H9 (cell line): Measurements from ENCODE around the gene COL27A1. TPM values are rescaled to one million over a fixed set of nuclear protein-coding genes. Genes with fewer than 3 reads are reported as not detected.

ENCODE experiments used
- DNase-seq: peaks from one replicate; pipeline ENCODE4 v3.0.0-alpha.2; 2017
- H2AFZ ChIP-seq: one replicate; pipeline ENCODE4 v1.6.1; 2013; ENCODE audit warnings: mild to moderate bottlenecking, low read length, control low read depth, moderate library complexity
- H2AK5ac ChIP-seq: 2 replicates; pipeline ENCODE4 v1.6.1; 2013; ENCODE audit warnings: low read length, control low read depth, mixed read lengths; ENCODE audit not compliant: insufficient read length
- H2BK120ac ChIP-seq: one replicate; pipeline ENCODE4 v1.6.1; 2013; ENCODE audit warnings: low read depth, mild to moderate bottlenecking, low read length, control low read depth, inconsistent platforms; ENCODE audit not compliant: poor library complexity, severe bottlenecking
- H2BK12ac ChIP-seq: 2 replicates; pipeline ENCODE4 v1.6.1; 2013; ENCODE audit warnings: low read length, control low read depth, mixed read lengths, low read depth; ENCODE audit not compliant: insufficient read length
- H2BK15ac ChIP-seq: 2 replicates; pipeline ENCODE4 v1.6.1; 2013; ENCODE audit warnings: low read depth, low read length, control low read depth
- H2BK20ac ChIP-seq: one replicate; pipeline ENCODE4 v1.6.1; 2013; ENCODE audit warnings: low read depth, mild to moderate bottlenecking, low read length, control low read depth, inconsistent platforms; ENCODE audit not compliant: poor library complexity, severe bottlenecking
- H2BK5ac ChIP-seq: 2 replicates; pipeline ENCODE4 v1.6.1; 2013; ENCODE audit warnings: low read length, control low read depth, mixed read lengths; ENCODE audit not compliant: insufficient read length
- H3K14ac ChIP-seq: 2 replicates; pipeline ENCODE4 v1.6.1; 2013; ENCODE audit warnings: low read length, control low read depth; ENCODE audit not compliant: insufficient read depth
- H3K18ac ChIP-seq: 2 replicates; pipeline ENCODE4 v1.6.1; 2013; ENCODE audit warnings: low read depth, mild to moderate bottlenecking, mixed read lengths, low read length, control low read depth; ENCODE audit not compliant: insufficient read length
- H3K23ac ChIP-seq: 2 replicates; pipeline ENCODE4 v1.6.1; 2013; ENCODE audit warnings: low read length, control low read depth, mixed read lengths, low read depth; ENCODE audit not compliant: insufficient read length
- H3K23me2 ChIP-seq: 2 replicates; pipeline ENCODE4 v1.6.1; 2013; ENCODE audit warnings: low read depth, mild to moderate bottlenecking, mixed read lengths, low read length, control low read depth; ENCODE audit not compliant: insufficient read length, poor library complexity, severe bottlenecking
- H3K27ac ChIP-seq: 2 replicates; pipeline ENCODE4 v1.5.1; 2013; ENCODE audit warnings: low read length, control low read depth, mixed read lengths, low read depth; ENCODE audit not compliant: insufficient read length
- H3K27me3 ChIP-seq: 2 replicates; pipeline ENCODE4 v1.6.1; 2013; ENCODE audit warnings: low read length, control low read depth, inconsistent platforms; ENCODE audit not compliant: insufficient read depth
- H3K4ac ChIP-seq: 2 replicates; pipeline ENCODE4 v1.6.1; 2013; ENCODE audit warnings: low read depth, mild to moderate bottlenecking, control low read depth, inconsistent platforms, low read length, moderate library complexity
- H3K4me1 ChIP-seq: 2 replicates; pipeline ENCODE4 v1.6.1; 2013; ENCODE audit warnings: low read length, control low read depth, inconsistent platforms; ENCODE audit not compliant: insufficient read depth
- H3K4me2 ChIP-seq: 2 replicates; pipeline ENCODE4 v1.6.1; 2013; ENCODE audit warnings: low read length, control low read depth, mixed read lengths; ENCODE audit not compliant: insufficient read length, insufficient read depth
- H3K56ac ChIP-seq: 2 replicates; pipeline ENCODE4 v1.6.1; 2013; ENCODE audit warnings: low read depth, mild to moderate bottlenecking, mixed read lengths, low read length, control low read depth; ENCODE audit not compliant: insufficient read length
- H3K79me1 ChIP-seq: 2 replicates; pipeline ENCODE4 v1.6.1; 2013; ENCODE audit warnings: low read depth, mild to moderate bottlenecking, moderate library complexity, low read length, control low read depth, inconsistent platforms; ENCODE audit not compliant: insufficient read depth, poor library complexity, severe bottlenecking
- H3K79me2 ChIP-seq: 2 replicates; pipeline ENCODE4 v1.6.1; 2013; ENCODE audit warnings: low read length, control low read depth, inconsistent platforms; ENCODE audit not compliant: insufficient read depth
- H3K9ac ChIP-seq: 2 replicates; pipeline ENCODE4 v1.6.1; 2013; ENCODE audit warnings: low read length, control low read depth, mixed read lengths; ENCODE audit not compliant: insufficient read length; ENCODE audit errors: extremely low read depth
- H3K9me3 ChIP-seq: one replicate; pipeline ENCODE4 v1.6.1; 2013; ENCODE audit warnings: low read depth, low read length, inconsistent platforms; ENCODE audit not compliant: control insufficient read depth
- H3T11ph ChIP-seq: one replicate; pipeline ENCODE4 v1.6.1; 2013; ENCODE audit warnings: mild to moderate bottlenecking, low read length, control low read depth, inconsistent platforms
- H4K20me1 ChIP-seq: one replicate; pipeline ENCODE4 v1.6.1; 2013; ENCODE audit not compliant: control insufficient read depth, insufficient read length, insufficient read depth
- H4K5ac ChIP-seq: 2 replicates; pipeline ENCODE4 v1.6.1; 2013; ENCODE audit warnings: low read depth, mild to moderate bottlenecking, mixed read lengths, low read length, control low read depth; ENCODE audit not compliant: insufficient read length
- H4K8ac ChIP-seq: replicated peaks from 2 replicates; pipeline ENCODE4 v1.6.1; 2013; ENCODE audit warnings: low read length, control low read depth, mixed read lengths, low read depth; ENCODE audit not compliant: insufficient read length
- H4K91ac ChIP-seq: 2 replicates; pipeline ENCODE4 v1.6.1; 2013; ENCODE audit warnings: low read depth, mild to moderate bottlenecking, moderate library complexity, mixed read lengths, low read length, control low read depth; ENCODE audit not compliant: insufficient read length
- H3K27ac Mint-ChIP-seq, 3 experiments: 2 replicates in 2 of 3; 3 replicates in 1 of 3; pipeline ENCODE4 v1.8.0; 2020 to 2021; ENCODE audit warnings: mixed read lengths in 3 of 3, mild to moderate bottlenecking in 1 of 3, moderate library complexity in 1 of 3
- H3K27me3 Mint-ChIP-seq: 2 replicates; pipeline ENCODE4 v1.8.0; 2021; ENCODE audit warnings: low read depth, mild to moderate bottlenecking, moderate library complexity, mixed read lengths
- H3K36me3 Mint-ChIP-seq, 3 experiments: 2 replicates in 2 of 3; 3 replicates in 1 of 3; pipeline ENCODE4 v1.8.0; 2020 to 2021; ENCODE audit warnings: low read depth in 3 of 3, mixed read lengths in 3 of 3; ENCODE audit not compliant: insufficient read depth in 1 of 3
- H3K4me1 Mint-ChIP-seq, 2 experiments: 2 replicates each; pipeline ENCODE4 v1.8.0; 2020; ENCODE audit warnings: mixed read lengths in 2 of 2
- H3K4me3 Mint-ChIP-seq, 2 experiments: 2 replicates in 1 of 2; 3 replicates in 1 of 2; pipeline ENCODE4 v1.8.0; 2020 to 2021; ENCODE audit warnings: mild to moderate bottlenecking in 2 of 2, mixed read lengths in 2 of 2, moderate library complexity in 1 of 2
- H3K9me3 Mint-ChIP-seq, 2 experiments: 2 replicates in 1 of 2; 3 replicates in 1 of 2; pipeline ENCODE4 v1.8.0; 2020; ENCODE audit warnings: mild to moderate bottlenecking in 2 of 2, mixed read lengths in 2 of 2, moderate library complexity in 1 of 2
- WGBS: extraction: QIAGEN DNeasy Blood & Tissue Kit; methylation state at CpG from one replicate; pipeline ENCODE4 v1.1.7; 2013; ENCODE audit warnings: missing lambda C conversion rate, low lambda C conversion rate, mixed read lengths; ENCODE audit not compliant: insufficient read length; ENCODE audit errors: extremely low coverage; 5-methylcytosine and 5-hydroxymethylcytosine counted together
- total RNA-seq: library from RNA; stranded (reverse); gene quantifications from 2 replicates; pipeline ENCODE4 v1.2.1, GENCODE V29; 2021
- TF ChIP-seq, protein P1 (sequence below): fragments of 200-600 bp; sonication (generic); conservative IDR thresholded peaks from 3 replicates; pipeline ENCODE4 v1.8.0; 2021; ENCODE audit warnings: antibody characterized with exemption, mild to moderate bottlenecking

COL27A1 gene
- total RNA-seq, 1 experiment from 2014 or later: 17.9 TPM

DNA sequence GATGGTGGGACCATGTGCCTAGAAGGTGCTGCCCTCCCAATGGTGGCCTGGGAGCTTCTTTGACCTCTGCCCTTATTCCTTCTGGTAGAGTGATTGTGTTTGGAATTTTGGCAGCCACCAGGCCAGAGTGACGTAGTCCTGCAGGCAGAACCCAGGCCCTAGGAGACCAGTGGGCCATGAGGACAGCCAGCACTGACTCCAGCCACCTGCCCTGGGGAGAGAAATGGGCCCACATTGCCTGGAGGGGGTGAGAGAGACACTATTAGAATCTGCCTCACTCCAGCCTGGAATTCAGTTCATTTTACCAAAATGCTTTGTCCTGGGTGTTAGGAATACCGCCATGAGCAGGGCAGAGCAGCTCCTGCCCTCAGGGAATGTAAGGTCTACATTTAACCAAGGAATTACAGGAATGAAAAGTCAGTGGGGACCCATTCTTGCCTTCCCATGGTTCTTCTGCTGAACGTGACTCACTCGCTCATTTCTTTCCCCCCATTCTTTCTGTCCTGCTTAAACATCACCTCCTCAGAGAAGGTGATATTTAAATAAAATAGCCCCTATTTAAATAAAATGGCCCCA lies 5.5 kb upstream of the COL27A1 start:
- Histone ChIP-seq H3K23ac (no peak overlapping the region), H3K14ac (no peak overlapping the region; the same call in 1 of the 2 replicates), H2BK5ac (no peak overlapping the region), H2BK15ac (no peak overlapping the region), H3T11ph (no peak overlapping the region), H2BK120ac (no peak overlapping the region), H3K23me2 (peaks cover 10% of the 10 kb centered on the region), H3K79me1 (no peaks in the 10 kb centered on the region), H2BK12ac (no peak overlapping the region), H3K4ac (no peak overlapping the region), H3K79me2 (no peaks in the 10 kb centered on the region), H3K56ac (no peak overlapping the region), H3K4me2 (no peak overlapping the region), H2AFZ (no peak overlapping the region), H2BK20ac (no peak overlapping the region), H3K27me3 (peaks cover 8% of the 10 kb centered on the region), H3K27ac (no peak overlapping the region), H2AK5ac (no peak overlapping the region), H3K4me1 (no peaks in the 10 kb centered on the region), H3K9me3 (no peaks in the 10 kb centered on the region), H4K8ac (no peak overlapping the region), H4K5ac (no peak overlapping the region), H4K91ac (no peak overlapping the region), H3K18ac (no peak overlapping the region), H3K9ac (no peak overlapping the region), H4K20me1 (no peaks in the 10 kb centered on the region)
- TF ChIP-seq, protein P1, sequence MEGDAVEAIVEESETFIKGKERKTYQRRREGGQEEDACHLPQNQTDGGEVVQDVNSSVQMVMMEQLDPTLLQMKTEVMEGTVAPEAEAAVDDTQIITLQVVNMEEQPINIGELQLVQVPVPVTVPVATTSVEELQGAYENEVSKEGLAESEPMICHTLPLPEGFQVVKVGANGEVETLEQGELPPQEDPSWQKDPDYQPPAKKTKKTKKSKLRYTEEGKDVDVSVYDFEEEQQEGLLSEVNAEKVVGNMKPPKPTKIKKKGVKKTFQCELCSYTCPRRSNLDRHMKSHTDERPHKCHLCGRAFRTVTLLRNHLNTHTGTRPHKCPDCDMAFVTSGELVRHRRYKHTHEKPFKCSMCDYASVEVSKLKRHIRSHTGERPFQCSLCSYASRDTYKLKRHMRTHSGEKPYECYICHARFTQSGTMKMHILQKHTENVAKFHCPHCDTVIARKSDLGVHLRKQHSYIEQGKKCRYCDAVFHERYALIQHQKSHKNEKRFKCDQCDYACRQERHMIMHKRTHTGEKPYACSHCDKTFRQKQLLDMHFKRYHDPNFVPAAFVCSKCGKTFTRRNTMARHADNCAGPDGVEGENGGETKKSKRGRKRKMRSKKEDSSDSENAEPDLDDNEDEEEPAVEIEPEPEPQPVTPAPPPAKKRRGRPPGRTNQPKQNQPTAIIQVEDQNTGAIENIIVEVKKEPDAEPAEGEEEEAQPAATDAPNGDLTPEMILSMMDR: no peak
- H3K4me1 Mint-ChIP-seq: peaks cover 18% of the 10 kb centered on the region in 2 experiments
- H3K9me3 Mint-ChIP-seq: no peaks in the 10 kb centered on the region
- H3K36me3 Mint-ChIP-seq: no peaks in the 10 kb centered on the region
- peak overlapping the region in 1 of 3 experiments; percentile 15; a peak in 1 of 7 replicates for H3K27ac Mint-ChIP-seq
- no CpG with 5 or more reads among the region's 4 CpGs for WGBS
- peaks cover 84% of the 10 kb centered on the region for H3K27me3 Mint-ChIP-seq
- DNase-seq: no peak
- H3K4me3 Mint-ChIP-seq: no peak overlapping the region
